Measurements from ENCODE around the gene AGPAT2.

- TF ChIP-seq POLR2A (IDR thresholded peaks at IDR 0.05), result no peak
- TF ChIP-seq, protein P1, sequence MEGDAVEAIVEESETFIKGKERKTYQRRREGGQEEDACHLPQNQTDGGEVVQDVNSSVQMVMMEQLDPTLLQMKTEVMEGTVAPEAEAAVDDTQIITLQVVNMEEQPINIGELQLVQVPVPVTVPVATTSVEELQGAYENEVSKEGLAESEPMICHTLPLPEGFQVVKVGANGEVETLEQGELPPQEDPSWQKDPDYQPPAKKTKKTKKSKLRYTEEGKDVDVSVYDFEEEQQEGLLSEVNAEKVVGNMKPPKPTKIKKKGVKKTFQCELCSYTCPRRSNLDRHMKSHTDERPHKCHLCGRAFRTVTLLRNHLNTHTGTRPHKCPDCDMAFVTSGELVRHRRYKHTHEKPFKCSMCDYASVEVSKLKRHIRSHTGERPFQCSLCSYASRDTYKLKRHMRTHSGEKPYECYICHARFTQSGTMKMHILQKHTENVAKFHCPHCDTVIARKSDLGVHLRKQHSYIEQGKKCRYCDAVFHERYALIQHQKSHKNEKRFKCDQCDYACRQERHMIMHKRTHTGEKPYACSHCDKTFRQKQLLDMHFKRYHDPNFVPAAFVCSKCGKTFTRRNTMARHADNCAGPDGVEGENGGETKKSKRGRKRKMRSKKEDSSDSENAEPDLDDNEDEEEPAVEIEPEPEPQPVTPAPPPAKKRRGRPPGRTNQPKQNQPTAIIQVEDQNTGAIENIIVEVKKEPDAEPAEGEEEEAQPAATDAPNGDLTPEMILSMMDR (IDR thresholded peaks at IDR 0.05), result no peak
- TF ChIP-seq POLR2AphosphoS5 (IDR thresholded peaks at IDR 0.05), result no peak
Observed at GRCh38 chr9:136651860-136652259, 35.4 kb downstream of the AGPAT2 start.
